Epithelial cell of prostate (primary cell): ENCODE data around the gene TCFL5.

Experiments used
- DNase-seq: peaks from one replicate; pipeline ENCODE4 v3.0.0-alpha.2; 2011; ENCODE audit warnings: low read depth, low spot score
- H3K27ac ChIP-seq: fragments of 450-650 bp; 2 replicates; pipeline ENCODE4 v1.5.1; 2017; ENCODE audit warnings: mild to moderate bottlenecking

The TCFL5 gene

DNA sequence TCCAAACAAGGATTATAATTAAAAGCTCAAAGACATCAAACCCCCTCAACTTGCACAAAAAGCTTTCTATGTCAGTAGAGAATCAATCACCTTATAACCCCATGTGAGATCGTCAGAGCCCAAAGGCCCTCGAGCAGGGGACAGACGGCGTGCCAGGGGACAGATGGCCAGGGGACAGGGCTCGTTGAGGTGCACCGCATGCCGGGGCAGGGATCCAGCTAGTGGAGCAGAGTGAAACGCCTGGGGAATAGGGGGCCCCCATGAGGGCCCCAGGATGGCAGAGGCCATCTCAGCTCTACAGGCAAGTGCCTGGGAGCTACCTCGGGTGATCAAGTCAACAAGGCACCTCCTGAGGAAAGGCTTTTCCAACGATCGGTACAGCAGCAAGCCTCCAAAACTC lies 36.0 kb upstream of the TCFL5 start:
- DNase-seq = no peak

DNA sequence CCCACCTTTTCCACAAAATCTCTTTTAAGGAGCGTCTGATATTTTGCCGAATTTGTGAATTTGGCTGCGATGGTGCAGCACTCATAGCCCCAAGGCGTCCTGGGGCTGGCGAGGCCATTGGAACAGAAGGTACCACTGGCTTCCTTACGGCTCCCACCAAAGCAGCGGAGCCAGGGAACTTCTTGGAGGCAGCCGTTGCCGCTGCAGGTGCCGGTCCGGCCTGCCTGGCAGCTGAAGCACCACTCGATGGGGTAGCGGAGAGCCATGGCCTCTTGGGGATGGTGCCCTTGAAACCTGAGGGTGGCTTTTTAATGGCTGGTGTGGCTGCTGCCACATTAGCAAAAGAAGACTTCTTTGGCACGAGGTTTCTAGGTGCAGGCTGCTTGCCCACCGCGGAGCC lies 34.9 kb upstream of the TCFL5 start:
- no peak overlapping the region for H3K27ac ChIP-seq
- DNase-seq = no peak

More for the DNA sequence above, 36.0 kb upstream of the TCFL5 start:
- H3K27ac ChIP-seq = peak overlapping the region; percentile 1

DNA sequence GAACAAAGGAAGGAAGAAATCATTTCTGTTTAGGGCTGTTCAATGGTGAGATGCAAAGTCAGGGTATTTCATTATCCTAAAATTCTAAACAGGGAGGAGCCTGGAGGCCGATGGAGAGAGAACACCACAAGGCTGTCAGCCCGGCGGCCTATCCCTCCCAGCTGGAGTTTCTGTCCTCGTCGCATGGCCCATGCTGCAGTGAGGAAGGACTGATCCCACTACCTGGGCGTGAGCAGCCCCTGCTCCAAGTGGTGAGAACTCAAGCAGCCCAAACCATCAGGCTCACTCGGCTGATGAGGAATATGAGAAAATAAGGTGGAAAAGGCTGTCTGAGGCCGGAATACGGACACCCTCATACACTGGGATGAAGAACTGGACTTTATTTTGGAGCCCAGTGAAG lies 33.9 kb upstream of the TCFL5 start:
- no peak overlapping the region for H3K27ac ChIP-seq
- no peak for DNase-seq

DNA sequence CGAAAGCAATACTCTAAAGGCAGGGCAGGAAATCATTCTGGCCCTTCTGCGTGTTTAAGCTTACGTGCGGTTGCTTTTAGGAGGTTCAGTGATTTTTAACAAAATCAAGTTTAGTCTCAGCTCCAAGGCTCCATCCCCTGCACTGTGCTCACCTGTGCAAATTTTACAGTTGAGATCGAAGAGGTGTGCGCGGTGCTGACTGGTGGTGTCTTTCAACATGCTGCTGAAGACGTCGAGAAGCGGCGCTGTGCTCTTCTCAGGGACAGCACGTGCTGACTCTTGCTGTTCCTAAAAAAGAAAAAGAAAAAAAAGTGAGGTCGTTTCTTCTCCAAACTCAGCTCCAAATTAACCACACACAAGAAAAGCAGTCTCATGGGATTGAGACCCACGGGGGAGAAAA lies 32.6 kb upstream of the TCFL5 start:
- H3K27ac ChIP-seq = no peak overlapping the region

DNA sequence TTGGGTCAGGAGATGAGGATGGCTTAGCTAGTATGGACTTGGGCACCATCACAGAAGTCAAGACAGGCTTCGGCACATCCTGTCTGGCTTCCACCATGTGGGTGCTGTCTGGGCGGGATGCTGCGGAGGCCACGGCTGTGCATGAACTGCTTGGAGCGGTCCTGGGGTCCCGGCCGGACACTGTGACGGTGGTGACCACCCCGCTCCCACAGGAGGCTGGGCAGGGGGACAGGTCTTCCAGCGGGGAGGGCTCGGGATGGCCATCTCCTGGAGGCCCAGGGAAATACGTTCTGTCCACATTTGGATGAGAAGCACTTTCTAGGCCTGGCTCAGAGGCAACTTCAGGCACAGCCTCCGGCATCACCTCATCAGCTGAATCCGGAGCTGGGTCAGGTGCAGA lies 32.1 kb upstream of the TCFL5 start:
- no peak overlapping the region for H3K27ac ChIP-seq
- no peak for DNase-seq

More for the DNA sequence above, 32.6 kb upstream of the TCFL5 start:
- DNase-seq = no peak

DNA sequence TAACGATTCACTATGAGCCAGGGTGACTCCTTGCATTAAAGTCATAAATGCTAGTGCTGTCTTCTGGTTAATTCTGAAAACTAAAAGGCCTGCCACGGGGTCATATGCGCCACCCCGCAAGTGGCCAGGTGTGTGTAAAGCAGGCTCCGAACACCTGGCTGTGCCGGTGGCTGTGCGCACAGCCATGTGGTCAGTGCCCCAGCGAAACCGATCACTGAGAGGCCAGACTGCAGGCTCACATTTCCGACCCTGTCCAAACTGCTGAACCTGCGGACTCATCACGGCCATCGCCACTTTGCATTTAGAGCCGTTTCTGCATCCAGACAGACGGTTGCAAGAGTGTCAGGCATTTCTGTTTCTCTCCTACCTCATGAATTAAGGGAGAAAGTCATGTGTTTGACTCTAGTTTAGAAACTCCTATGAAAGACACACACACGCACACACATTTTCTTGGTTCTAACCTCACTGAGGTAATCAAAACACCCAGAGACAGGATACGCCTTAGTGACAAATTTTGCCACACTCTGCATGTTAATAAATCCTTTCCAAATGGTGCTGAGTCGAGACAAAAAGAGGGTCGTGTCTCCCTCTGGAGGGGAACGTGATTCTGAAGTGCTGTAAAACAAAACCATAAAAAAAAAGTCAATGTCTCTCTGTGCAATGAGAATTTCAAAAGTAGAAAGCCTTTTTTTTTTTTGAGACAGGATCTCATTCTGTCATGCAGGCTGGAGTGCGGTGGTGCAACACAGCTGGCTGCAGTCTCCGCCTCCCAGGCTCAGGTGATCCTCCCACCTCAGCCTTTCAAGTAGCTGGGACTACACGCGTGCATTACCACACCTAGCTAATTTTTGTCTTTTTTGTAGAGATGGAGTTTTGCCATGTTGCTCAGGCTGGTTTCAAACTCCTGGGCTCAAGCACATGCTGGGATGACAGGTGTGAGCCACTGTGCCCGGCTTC lies 31.0 kb upstream of the TCFL5 start:
- DNase-seq = no peak
- H3K27ac ChIP-seq = no peak overlapping the region

DNA sequence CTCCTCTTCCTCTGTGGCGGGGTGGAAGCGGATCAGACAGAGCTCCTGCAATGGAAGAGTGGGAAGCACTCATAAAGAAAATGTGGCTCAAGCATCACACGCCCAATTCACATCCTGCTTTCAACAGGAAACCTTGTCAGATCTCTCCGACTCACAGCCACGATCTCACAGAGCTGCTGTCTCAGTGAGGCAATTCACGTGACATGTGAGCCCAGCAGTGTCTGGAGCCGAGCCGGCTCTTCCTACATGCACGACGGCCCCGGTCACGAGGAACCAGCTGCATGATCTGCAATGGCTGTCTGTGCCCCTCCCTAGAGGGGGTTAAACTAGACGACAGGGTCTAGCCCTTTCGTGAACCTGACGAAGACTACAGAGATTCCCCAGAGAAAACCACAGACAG lies 29.5 kb upstream of the TCFL5 start:
- DNase-seq = no peak
- no peak overlapping the region for H3K27ac ChIP-seq

DNA sequence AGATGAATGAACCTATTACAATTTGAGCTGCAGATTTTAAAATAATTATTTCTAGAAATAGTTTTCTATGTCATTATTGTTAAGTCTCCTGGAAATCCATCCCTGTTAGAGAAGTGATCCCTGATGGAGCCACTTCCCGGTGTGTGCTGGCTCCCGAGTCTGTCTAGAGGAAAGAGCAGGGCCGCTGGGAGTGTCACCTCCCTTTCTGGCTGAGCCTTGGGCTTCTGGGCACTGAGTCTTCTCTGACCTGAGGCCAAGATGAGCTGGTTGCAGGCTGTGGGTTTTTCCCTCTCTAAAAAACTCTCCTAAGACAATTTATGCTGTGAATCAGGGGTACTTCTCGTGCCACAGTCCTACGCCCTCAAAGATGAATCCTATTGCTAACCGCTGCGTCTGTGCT lies 28.8 kb upstream of the TCFL5 start:
- DNase-seq = no peak
- H3K27ac ChIP-seq = no peak overlapping the region

DNA sequence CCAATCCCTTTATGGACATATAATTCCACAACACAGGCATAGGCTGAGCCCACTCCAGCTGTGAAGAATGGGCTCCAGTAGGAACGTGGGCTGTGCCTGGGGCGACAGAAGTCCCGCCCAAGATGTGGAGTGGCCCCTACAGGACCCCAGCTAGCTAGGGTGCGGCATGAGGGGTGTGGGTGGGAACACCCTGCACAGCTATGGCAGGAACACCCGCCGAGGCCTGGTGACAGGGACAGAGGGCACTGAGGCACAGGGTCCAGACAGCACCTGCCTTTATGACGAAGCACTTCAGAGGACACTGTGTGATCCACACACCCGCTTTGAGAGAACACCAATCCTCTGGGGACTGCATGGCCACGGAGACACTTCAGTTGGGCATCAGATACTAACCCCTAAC lies 28.2 kb upstream of the TCFL5 start:
- no peak overlapping the region for H3K27ac ChIP-seq
- DNase-seq = no peak

DNA sequence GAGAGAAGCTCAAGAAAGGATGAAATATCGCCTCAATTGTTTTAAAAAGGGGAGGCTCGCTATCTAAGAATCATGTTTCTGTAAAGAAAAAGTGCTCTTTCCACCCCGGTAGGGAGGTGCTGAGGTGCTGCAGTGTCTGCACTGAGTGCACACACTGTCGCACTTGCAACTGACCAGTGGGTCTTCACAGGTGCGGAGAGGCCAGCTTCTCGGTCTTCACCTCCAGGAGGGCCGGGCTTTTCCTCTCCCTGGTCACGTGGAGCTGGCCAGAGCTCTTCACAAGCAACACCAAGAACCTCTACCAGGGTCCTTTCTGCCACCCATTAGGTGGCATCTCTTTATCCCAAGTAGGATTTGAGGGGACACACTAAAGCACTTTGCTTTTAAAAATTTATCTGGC lies 27.8 kb upstream of the TCFL5 start:
- no peak overlapping the region for H3K27ac ChIP-seq
- no peak for DNase-seq

DNA sequence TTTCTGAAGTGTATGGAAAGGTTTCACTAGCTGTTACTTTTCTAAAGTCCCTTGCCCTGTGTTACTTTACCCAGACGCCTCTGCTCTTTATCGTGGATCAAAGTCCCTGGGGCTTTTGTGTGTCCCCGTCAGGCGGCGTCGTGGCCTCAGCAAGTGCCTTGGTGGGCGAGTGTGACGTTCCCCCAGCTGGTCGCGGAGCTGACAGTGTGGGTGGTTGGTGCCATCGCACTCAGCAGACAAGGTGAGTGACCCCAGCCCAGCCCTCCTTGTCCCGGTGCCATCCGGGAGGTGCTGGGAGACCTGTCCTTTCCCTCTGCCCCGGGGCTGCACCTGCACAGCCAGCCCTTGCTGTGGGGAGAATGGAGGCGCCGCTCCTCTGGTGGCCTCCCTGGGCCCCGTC lies 27.3 kb upstream of the TCFL5 start:
- H3K27ac ChIP-seq = no peak overlapping the region
- no peak for DNase-seq

DNA sequence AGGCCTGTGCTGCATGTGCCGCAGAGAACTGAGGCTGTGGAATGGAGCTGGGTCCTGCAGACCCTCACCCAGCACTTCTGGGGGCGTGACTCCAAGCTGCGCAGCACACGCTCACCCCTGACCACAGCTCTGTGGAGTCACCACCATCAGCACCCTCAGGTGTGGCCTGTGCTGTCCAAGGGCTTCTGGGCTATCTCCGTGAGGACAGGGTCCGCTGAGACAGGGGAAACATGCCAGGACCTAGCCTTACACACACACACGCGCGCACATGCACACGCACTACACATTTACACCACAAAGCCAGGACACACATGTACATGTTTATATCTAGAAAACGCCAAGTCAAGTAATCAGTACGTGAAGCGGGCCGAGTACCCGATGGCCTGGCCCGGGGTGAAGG lies 26.8 kb upstream of the TCFL5 start:
- DNase-seq = no peak
- H3K27ac ChIP-seq = no peak overlapping the region

DNA sequence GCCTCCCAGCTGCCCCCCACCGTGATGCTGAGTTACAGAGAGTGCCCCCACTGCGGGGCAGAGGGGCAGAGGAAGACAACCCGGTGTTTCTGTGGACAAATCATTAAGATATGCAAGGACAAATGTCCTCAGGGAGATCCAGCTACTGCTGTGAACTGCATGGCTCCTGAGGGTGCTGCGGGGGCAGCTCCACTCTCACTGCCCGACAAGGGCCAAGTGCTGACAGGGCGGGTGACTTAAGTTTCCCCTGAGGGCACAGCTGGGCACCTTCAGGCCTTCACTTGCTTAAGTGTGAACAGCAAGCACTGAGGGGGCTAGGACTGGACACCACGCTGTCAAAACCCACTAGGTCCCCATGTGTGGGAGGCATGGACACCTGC lies 26.2 kb upstream of the TCFL5 start:
- peak overlapping the region; percentile 8 for H3K27ac ChIP-seq
- no peak for DNase-seq

DNA sequence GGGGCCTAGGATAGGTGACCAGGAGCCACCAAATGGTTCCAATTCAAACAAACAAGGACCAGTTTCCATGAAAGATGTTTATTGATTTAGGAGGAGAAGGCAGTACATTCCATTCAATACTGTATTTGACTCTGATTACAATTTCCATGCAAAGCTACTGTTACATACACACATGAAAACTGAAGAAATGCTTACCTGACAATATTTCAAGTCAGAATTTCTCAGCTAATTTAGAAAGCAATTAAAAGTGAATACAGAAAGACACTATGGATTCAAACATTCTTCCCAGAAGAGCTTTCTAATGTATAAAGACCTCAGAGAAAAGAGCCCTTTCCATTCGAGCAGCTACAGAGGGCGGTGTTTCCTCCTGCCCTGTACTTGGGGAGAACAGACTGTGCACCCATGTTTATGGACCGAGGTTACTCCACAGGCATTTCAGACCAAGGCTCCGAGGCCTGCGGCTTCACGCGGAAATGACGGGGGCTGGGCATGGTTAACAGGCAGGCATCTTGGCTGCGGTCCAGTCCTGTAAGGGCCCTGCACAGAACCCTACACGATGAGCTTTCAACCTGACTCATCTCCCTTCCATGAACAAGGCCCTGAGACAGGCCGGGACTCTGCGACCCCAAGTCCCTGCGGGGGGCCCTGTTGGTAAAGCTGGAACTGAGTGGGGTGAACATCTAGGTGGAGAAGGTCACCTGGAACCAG lies 25.7 kb upstream of the TCFL5 start:
- H3K27ac ChIP-seq = peak overlapping the region; percentile 8
- DNase-seq = peak; percentile 51

DNA sequence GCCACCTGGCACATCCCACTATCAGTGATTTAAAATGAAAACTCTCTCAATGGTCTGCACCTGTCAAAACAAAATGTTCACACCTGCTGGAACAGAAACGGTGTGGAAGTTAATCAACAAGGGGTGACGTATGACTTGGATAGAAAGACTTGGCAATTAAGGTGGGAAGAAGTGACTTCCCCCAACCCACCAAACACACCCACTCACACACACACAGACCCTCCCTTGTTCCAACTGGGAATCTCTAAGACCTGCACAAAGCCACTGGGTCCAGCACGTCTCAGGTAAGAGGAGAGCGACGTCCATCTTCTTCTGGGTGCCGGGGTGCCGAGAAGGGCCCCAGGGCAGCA lies 25.1 kb upstream of the TCFL5 start:
- DNase-seq = no peak
- H3K27ac ChIP-seq = no peak overlapping the region

DNA sequence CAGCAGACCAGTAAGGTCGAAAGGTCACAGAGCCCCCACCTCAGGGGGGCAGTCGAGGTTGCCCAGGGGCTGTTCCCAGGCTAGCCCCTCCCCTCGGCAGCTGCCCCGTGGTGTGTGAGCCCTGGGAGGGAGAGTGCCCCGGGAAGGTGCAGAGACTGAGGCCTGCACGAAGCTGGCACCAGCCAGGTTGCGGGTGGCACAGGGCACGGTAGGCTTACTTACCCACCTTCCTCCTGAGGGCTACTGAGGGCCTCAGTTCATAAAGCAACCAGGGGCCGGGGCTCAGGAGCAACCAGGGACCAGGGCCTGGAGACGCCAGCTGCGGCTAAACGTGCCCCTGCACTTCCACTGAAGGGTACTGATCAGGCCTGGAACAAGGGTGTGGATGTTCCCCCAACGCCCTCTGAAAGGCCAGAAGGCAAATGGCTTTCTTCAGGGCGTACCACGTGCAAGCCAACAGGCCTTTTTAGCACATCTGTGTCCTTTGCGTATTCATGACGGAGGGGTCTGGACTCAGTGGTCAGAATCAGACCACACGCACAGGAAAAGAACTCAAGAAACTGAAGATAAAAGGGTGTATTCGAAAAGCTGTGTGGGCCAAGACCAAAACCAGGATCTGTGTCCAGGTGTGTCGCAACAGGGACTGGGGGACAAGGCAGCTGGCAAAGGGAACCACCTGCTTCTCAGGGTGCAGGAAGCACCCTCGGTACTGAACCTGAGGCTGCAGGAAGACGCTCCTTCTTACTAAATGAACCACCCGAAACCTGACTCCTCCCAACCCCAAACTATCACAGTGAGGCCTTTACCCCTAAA lies 24.5 kb upstream of the TCFL5 start:
- DNase-seq = no peak
- no peak overlapping the region for H3K27ac ChIP-seq

DNA sequence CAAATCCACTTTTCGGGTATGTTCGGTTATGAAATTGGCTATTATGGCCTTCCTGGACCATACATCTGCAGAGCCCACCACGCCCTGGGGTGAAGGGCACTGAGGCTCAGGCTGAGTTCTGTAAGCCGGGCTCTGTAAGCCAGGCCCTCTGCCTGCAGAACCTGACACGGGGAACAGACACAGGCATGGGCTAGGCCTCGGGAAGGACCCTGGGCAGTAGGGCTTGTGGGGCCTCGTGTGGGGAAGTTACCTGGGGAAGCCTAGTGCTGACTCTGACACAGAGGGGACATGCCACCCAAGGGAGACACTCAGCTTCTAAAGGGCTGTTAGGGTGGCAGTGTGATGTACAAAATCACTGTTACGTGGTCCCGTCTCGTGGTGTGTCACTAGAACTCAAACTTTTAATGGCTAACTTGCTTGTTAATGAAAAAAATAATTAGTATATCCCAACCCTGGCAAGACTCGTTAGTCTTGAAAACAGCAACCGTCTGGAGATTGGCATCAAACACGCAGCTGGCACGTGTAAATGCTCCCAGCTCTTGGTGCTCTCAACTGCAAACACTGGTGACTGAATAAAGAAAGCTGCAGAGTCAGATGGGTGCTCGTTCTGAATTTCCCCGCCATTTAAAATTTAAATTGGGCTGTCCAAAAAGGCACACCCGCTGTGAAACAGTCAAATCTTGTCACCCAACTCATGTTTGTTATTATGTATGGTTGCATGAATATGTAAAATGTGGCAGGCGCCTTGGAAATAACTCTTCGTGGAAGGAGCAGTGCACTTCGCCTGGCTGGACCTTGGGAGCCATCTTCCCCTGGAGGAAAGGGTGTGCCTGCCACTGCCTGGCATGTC lies 23.6 kb upstream of the TCFL5 start:
- DNase-seq = no peak
- no peak overlapping the region for H3K27ac ChIP-seq

DNA sequence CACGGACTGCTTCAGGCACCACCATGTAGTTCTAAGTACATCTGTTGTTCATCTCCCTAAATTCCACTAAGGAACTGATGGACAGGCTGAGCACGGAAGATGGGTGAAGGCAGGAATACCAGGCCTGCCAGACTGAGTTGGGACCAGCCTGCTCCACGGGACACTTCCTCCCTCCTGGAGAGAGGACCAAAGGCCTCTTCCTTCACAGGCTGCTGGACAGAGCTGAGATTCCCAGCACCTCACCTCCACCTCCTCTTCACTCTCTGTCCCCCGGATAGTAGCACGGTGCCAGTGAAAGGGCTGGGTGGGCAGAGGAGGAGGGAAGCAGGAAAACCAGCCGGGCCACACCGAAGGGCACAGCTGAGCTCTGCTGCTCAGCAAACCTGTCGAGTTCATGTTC lies 22.9 kb upstream of the TCFL5 start:
- no peak for DNase-seq
- H3K27ac ChIP-seq = no peak overlapping the region

DNA sequence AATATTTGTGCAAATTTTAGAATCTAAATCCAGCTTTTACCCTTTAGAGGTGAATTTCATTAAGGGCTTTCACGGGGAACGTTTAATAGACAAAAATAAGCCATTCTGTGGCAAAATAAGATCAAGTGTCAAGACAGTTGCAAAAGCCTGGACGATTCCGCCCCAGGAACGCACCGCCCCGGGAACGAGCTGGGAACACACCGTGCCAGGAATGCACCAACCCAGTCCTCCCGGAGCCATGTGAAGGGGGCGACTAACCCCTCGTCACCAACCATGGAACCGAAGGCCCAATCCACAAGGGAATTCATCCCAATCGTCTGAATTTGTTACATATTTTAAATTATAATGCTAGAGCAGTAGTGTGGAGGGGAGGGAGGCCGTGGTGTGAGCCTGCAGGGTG lies 20.8 kb upstream of the TCFL5 start:
- DNase-seq = no peak
- H3K27ac ChIP-seq = no peak overlapping the region
